IMR-90 (cell line): Measurements from ENCODE around the gene PPP1R12C.

Experiments
- CEBPB ChIP-seq: IDR thresholded peaks from 2 replicates; pipeline ENCODE4 v1.6.1; 2012; ENCODE audit warnings: low read depth, low read length, improper control_type of control experiment
- FOS ChIP-seq: fragments of 150-350 bp; IDR thresholded peaks from 2 replicates; pipeline ENCODE4 v1.6.1; 2016; ENCODE audit warnings: low read depth, low read length
- MAZ ChIP-seq: IDR thresholded peaks from 2 replicates; pipeline ENCODE4 v1.6.1; 2012; ENCODE audit warnings: low read depth, mild to moderate bottlenecking, low read length, improper control_type of control experiment, moderate library complexity, borderline replicate concordance
- POLR2A ChIP-seq: IDR thresholded peaks from 2 replicates; pipeline ENCODE4 v1.6.1; 2012; ENCODE audit warnings: mild to moderate bottlenecking, low read depth, low read length
- RAD21 ChIP-seq: IDR thresholded peaks from 2 replicates; pipeline ENCODE4 v1.6.1; 2012; ENCODE audit warnings: low read length, improper control_type of control experiment
- TF ChIP-seq, protein P1 (sequence below): conservative IDR thresholded peaks from 2 replicates; pipeline ENCODE4 v1.5.1; 2012; ENCODE audit warnings: mild to moderate bottlenecking, low read depth, low read length, improper control_type of control experiment

DNA sequence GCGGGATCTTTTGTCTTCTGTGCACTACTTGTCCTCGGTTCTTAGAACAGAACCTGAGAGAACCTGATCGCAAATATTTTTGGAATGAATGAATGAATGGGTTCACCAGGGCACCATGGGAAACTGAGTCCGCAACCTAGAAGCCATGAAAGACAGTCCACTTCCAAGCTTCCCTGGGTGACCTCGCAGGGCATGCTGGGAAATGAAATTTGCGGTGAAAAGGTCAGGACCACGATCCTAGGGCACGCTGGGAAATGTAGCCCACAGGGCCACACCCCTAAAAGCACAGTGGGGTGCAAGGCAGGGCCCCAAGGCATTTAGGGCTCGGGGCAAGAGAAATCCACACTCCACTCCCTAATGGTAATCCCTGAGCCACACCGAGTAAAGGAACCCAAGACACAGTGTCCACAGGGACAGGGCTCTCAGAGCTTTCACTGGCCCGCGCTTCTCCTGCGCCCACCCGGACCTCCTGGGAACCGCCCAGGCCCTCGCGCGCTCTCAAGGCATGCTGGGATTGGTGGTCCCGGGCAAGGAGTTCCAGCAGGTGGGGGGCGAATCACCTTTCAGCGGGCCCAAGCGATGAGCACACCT is 1.1 kb upstream of the PPP1R12C start:
- TF ChIP-seq, protein P1, sequence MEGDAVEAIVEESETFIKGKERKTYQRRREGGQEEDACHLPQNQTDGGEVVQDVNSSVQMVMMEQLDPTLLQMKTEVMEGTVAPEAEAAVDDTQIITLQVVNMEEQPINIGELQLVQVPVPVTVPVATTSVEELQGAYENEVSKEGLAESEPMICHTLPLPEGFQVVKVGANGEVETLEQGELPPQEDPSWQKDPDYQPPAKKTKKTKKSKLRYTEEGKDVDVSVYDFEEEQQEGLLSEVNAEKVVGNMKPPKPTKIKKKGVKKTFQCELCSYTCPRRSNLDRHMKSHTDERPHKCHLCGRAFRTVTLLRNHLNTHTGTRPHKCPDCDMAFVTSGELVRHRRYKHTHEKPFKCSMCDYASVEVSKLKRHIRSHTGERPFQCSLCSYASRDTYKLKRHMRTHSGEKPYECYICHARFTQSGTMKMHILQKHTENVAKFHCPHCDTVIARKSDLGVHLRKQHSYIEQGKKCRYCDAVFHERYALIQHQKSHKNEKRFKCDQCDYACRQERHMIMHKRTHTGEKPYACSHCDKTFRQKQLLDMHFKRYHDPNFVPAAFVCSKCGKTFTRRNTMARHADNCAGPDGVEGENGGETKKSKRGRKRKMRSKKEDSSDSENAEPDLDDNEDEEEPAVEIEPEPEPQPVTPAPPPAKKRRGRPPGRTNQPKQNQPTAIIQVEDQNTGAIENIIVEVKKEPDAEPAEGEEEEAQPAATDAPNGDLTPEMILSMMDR = no peak
- TF ChIP-seq RAD21 = no peak
- no peak for TF ChIP-seq POLR2A
- TF ChIP-seq CEBPB = no peak
- TF ChIP-seq FOS = no peak
- no peak for TF ChIP-seq MAZ
